ENCODE measurements around the gene POU6F2. TPM values are rescaled to one million over a fixed set of nuclear protein-coding genes. Genes with fewer than 3 reads are reported as not detected.

Gene POU6F2
- total RNA-seq, 1 experiment from 2014 or later = 3.9 TPM

GRCh38 chr7:38951213-38951612 is 26.5 kb upstream of the POU6F2 start:
- Histone ChIP-seq H3K4me1 (no peaks in the 10 kb centered on the region), H3K9me3 (no peaks in the 10 kb centered on the region), H3K27me3 (replicated peaks; ENCODE audit: control insufficient read depth, insufficient read depth, low read length) (no peaks in the 10 kb centered on the region), H3K36me3 (ENCODE audit: control insufficient read depth, insufficient read depth, low read length) (no peaks in the 10 kb centered on the region), H3K4me3 (ENCODE audit: low read depth, low read length) (no peak overlapping the region)
- H3K4me1 Mint-ChIP-seq (ENCODE audit: low read depth, unreplicated experiment) = no peaks in the 10 kb centered on the region
- DNase-seq = no peak
- no TSS peak for BruUV-seq (replicated peaks)
- H3K27me3 Mint-ChIP-seq (ENCODE audit: insufficient read depth, unreplicated experiment) = peaks cover 8% of the 10 kb centered on the region
- no peak overlapping the region for H3K4me3 Mint-ChIP-seq (ENCODE audit: unreplicated experiment)
- H3K27ac Mint-ChIP-seq (ENCODE audit: unreplicated experiment) = no peak overlapping the region
- H3K9me3 Mint-ChIP-seq (ENCODE audit: unreplicated experiment) = peaks cover 13% of the 10 kb centered on the region
- ChIA-PET CTCF (no interaction called here), POLR2A (no interaction called here)
- intact Hi-C loops (cut with micrococcal nuclease; ENCODE audit: unreplicated experiment) = no loop called here
- no peak for TF ChIP-seq CTCF (IDR thresholded peaks at IDR 0.05; ENCODE audit: insufficient read depth in 1 of 2, low read depth in 1 of 2, low read length in 1 of 2, severe bottlenecking in 1 of 2, unreplicated experiment in 1 of 2)
- no peaks in the 10 kb centered on the region for H3K36me3 Mint-ChIP-seq (ENCODE audit: insufficient read depth, unreplicated experiment)

GRCh38 chr7:38953227-38953626 is 24.5 kb upstream of the POU6F2 start:
- no peaks in the 10 kb centered on the region for H3K4me1 Mint-ChIP-seq (ENCODE audit: low read depth, unreplicated experiment)
- no peak overlapping the region for H3K4me3 Mint-ChIP-seq (ENCODE audit: unreplicated experiment)
- Histone ChIP-seq H3K27me3 (replicated peaks; ENCODE audit: control insufficient read depth, insufficient read depth, low read length) (no peaks in the 10 kb centered on the region), H3K4me1 (no peaks in the 10 kb centered on the region), H3K36me3 (ENCODE audit: control insufficient read depth, insufficient read depth, low read length) (no peaks in the 10 kb centered on the region), H3K4me3 (ENCODE audit: low read depth, low read length) (no peak overlapping the region), H3K9me3 (no peaks in the 10 kb centered on the region)
- peaks cover 5% of the 10 kb centered on the region for H3K27me3 Mint-ChIP-seq (ENCODE audit: insufficient read depth, unreplicated experiment)
- no peak for TF ChIP-seq CTCF (IDR thresholded peaks at IDR 0.05; ENCODE audit: insufficient read depth in 1 of 2, low read depth in 1 of 2, low read length in 1 of 2, severe bottlenecking in 1 of 2, unreplicated experiment in 1 of 2)
- H3K27ac Mint-ChIP-seq (ENCODE audit: unreplicated experiment) = no peak overlapping the region
- no TSS peak for BruUV-seq (replicated peaks)
- H3K9me3 Mint-ChIP-seq (ENCODE audit: unreplicated experiment) = peaks cover 2% of the 10 kb centered on the region
- intact Hi-C loops (cut with micrococcal nuclease; ENCODE audit: unreplicated experiment) = no loop called here
- CTCF ChIA-PET = no interaction called here
- DNase-seq = no peak
- no peaks in the 10 kb centered on the region for H3K36me3 Mint-ChIP-seq (ENCODE audit: insufficient read depth, unreplicated experiment)
- POLR2A ChIA-PET = no interaction called here

GRCh38 chr7:38953971-38954370 is 23.7 kb upstream of the POU6F2 start:
- no peaks in the 10 kb centered on the region for H3K4me1 Mint-ChIP-seq (ENCODE audit: low read depth, unreplicated experiment)
- H3K27me3 Mint-ChIP-seq (ENCODE audit: insufficient read depth, unreplicated experiment) = peaks cover 5% of the 10 kb centered on the region
- Histone ChIP-seq H3K9me3 (no peaks in the 10 kb centered on the region), H3K27me3 (replicated peaks; ENCODE audit: control insufficient read depth, insufficient read depth, low read length) (no peaks in the 10 kb centered on the region), H3K36me3 (ENCODE audit: control insufficient read depth, insufficient read depth, low read length) (no peaks in the 10 kb centered on the region), H3K4me1 (no peaks in the 10 kb centered on the region), H3K4me3 (ENCODE audit: low read depth, low read length) (no peak overlapping the region)
- no peak overlapping the region for H3K4me3 Mint-ChIP-seq (ENCODE audit: unreplicated experiment)
- CTCF ChIA-PET = no interaction called here
- BruUV-seq (replicated peaks) = no TSS peak
- POLR2A ChIA-PET = no interaction called here
- no peak overlapping the region for H3K27ac Mint-ChIP-seq (ENCODE audit: unreplicated experiment)
- H3K36me3 Mint-ChIP-seq (ENCODE audit: insufficient read depth, unreplicated experiment) = no peaks in the 10 kb centered on the region
- no peak for TF ChIP-seq CTCF (IDR thresholded peaks at IDR 0.05; ENCODE audit: insufficient read depth in 1 of 2, low read depth in 1 of 2, low read length in 1 of 2, severe bottlenecking in 1 of 2, unreplicated experiment in 1 of 2)
- intact Hi-C loops (cut with micrococcal nuclease; ENCODE audit: unreplicated experiment) = no loop called here
- no peaks in the 10 kb centered on the region for H3K9me3 Mint-ChIP-seq (ENCODE audit: unreplicated experiment)
- DNase-seq = no peak

All from Caco-2 (cell line).